T-helper 9 cell (primary cell): Measurements from ENCODE around the gene LURAP1L.
"Not testable (repeated sequence)": the region's sequence is repeated elsewhere in the genome, so short reads cannot be mapped to it uniquely, and the experiment has no call there.

Source experiments
- DNase-seq: peaks from one replicate; pipeline ENCODE4 v3.0.0-alpha.2; 2020

The LURAP1L gene

DNA sequence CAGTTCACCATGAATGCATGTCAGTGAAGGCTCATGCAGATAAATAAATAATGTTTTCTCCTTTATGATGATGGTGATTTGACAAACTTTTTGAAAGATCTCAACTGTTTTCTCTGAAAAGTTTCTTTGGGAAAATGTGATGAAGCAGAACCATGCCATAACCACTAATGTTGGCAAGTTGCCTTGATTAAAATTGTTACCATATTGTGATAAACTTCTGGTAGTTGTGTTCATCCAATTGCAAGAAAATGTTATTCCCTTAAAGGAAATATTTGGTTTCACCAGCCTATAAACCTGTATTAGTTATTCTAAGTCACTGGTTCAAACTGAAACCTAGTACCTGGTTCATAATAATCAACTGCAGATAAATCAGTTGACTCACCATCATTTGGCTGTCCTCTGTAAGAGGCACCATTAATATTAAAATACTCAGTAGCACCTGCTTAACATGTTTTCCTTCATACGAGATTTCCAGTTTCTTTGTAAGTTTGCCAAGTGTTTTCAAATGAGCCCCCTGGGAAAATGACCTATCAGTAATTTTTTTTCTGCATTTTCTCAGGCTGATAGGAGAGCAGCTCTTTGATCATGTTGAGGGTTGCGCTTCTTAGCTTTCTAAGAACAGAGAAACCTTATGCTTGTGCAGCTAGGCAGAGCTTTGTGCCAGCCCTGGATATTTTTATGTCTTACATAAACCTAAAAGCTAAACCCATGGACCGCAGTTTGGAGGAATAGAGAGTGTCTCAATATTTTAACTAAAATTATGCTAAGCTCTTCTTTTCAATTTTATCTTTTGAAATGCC lies 88.0 kb downstream of the LURAP1L start:
- no peak for DNase-seq

DNA sequence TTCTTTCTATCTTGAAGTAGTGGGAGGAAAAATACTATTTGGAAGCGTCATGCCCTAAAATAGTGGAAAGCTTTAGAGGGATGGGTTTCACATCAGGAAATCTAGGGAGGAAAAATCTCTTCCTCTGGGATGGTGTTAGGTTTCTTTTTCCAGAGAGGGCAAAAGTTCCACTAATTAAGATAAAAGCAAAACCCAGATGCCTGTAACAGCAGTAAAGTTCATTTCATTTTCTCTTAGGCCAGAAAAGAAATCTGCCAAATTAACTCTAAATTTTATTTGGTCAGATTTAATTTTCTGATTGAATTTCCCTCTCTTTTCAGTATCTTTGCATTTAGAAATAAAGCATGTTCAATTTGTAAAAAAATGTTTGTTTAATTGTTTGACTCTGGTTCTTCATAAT lies 88.8 kb downstream of the LURAP1L start:
- no peak for DNase-seq

DNA sequence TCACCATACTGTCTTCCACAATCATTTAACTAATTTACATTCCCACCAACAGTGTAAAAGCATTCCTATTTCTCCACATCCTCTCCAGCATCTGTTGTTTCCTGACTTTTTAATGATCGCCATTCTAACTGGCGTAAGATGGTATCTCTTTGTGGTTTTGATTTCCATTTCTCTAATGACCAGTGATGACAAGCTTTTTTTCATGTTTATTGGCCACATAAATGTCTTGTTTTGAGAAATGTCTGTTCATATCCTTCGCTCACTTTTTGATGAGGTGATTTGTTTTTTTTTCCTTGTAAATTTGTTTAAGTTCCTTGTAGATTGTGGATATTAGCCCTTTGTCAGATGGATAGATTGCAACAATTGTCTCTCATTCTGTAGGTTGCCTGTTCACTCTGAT lies 90.6 kb downstream of the LURAP1L start:
- not testable (repeated sequence) for DNase-seq
